ENCODE measurements around the gene RAD51B. TPM values are rescaled to one million over a fixed set of nuclear protein-coding genes. Genes with fewer than 3 reads are reported as not detected.

Gene RAD51B
- total and polyA plus RNA-seq, 9 of the 15 experiments (the other 6 are each of a cell fraction or from before 2014, with no cell fraction given), result 8.5 to 17.3 (median 11.3) TPM

DNA sequence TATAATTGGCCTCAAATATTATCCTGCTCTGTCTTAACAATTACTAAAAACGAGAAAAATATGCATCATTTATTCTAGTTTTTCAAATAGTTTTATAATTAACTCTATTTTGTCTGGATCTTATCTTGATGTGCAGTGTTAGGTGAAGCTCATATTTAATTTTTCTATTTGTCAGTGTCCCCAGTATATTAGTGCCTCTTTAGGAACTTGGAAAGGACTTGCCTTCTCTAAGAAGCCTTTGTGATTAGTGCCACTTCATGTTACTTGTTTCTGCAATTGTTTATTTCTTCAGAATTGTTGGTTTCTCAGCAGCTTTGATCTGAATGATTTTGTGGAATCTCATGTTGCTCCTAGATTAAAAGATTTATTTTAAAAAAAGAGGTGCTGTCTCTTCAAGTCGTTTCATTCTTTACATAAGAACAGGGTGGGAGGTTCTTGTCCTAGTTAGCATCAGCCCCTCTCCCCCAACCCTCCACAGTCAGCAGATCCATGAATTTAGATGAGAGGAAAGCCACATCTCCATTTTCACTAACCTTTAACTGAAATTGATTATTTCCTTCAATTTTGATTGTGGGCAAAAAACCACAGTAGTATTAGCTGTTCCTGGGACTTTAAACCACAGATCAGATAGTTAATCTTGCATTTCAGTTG is 434.4 kb downstream of the RAD51B start:
- H3K9me3 ChIP-seq (replicated peaks; ENCODE audit: control insufficient read depth, insufficient read depth, low read depth, low read length), result no peaks in the 10 kb centered on the region
- no peak for FAIRE-seq
- TF ChIP-seq, protein P1, sequence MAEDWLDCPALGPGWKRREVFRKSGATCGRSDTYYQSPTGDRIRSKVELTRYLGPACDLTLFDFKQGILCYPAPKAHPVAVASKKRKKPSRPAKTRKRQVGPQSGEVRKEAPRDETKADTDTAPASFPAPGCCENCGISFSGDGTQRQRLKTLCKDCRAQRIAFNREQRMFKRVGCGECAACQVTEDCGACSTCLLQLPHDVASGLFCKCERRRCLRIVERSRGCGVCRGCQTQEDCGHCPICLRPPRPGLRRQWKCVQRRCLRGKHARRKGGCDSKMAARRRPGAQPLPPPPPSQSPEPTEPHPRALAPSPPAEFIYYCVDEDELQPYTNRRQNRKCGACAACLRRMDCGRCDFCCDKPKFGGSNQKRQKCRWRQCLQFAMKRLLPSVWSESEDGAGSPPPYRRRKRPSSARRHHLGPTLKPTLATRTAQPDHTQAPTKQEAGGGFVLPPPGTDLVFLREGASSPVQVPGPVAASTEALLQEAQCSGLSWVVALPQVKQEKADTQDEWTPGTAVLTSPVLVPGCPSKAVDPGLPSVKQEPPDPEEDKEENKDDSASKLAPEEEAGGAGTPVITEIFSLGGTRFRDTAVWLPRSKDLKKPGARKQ (CRISPR knock-in tag; IDR thresholded peaks at IDR 0.05), result no peak
- no peak for TF ChIP-seq PTTG1 (tag; IDR thresholded peaks at IDR 0.05; ENCODE audit: low read depth)
- TF ChIP-seq ZZZ3 (IDR thresholded peaks at IDR 0.05), result no peak
- TF ChIP-seq ZNF584 (CRISPR knock-in tag; IDR thresholded peaks at IDR 0.05; ENCODE audit: low read depth), result no peak
- TF ChIP-seq LARP7 (IDR thresholded peaks at IDR 0.05), result no peak
- no peak for TF ChIP-seq RCOR1 (IDR thresholded peaks at IDR 0.05; ENCODE audit: borderline replicate concordance in 1 of 2, low read depth in 2 of 2, low read length in 2 of 2)
- no peak for TF ChIP-seq CCNT2 (IDR thresholded peaks at IDR 0.05; ENCODE audit: borderline replicate concordance, extremely low read depth, insufficient read length, low read depth, low read length)
- no peak for TF ChIP-seq POLR2B (IDR thresholded peaks at IDR 0.05; ENCODE audit: low read depth, partially characterized antibody)
- TF ChIP-seq NFXL1 (CRISPR knock-in tag; IDR thresholded peaks at IDR 0.05), result no peak
- TF ChIP-seq MYNN (IDR thresholded peaks at IDR 0.05), result no peak
- TF ChIP-seq MYNN (CRISPR knock-in tag; IDR thresholded peaks at IDR 0.05), result no peak
- TF ChIP-seq RAD51 (IDR thresholded peaks at IDR 0.05; ENCODE audit: borderline replicate concordance, low read depth), result no peak
- TF ChIP-seq, protein P2, sequence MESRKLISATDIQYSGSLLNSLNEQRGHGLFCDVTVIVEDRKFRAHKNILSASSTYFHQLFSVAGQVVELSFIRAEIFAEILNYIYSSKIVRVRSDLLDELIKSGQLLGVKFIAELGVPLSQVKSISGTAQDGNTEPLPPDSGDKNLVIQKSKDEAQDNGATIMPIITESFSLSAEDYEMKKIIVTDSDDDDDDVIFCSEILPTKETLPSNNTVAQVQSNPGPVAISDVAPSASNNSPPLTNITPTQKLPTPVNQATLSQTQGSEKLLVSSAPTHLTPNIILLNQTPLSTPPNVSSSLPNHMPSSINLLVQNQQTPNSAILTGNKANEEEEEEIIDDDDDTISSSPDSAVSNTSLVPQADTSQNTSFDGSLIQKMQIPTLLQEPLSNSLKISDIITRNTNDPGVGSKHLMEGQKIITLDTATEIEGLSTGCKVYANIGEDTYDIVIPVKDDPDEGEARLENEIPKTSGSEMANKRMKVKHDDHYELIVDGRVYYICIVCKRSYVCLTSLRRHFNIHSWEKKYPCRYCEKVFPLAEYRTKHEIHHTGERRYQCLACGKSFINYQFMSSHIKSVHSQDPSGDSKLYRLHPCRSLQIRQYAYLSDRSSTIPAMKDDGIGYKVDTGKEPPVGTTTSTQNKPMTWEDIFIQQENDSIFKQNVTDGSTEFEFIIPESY (CRISPR knock-in tag; IDR thresholded peaks at IDR 0.05), result no peak
- TF ChIP-seq, protein P3, sequence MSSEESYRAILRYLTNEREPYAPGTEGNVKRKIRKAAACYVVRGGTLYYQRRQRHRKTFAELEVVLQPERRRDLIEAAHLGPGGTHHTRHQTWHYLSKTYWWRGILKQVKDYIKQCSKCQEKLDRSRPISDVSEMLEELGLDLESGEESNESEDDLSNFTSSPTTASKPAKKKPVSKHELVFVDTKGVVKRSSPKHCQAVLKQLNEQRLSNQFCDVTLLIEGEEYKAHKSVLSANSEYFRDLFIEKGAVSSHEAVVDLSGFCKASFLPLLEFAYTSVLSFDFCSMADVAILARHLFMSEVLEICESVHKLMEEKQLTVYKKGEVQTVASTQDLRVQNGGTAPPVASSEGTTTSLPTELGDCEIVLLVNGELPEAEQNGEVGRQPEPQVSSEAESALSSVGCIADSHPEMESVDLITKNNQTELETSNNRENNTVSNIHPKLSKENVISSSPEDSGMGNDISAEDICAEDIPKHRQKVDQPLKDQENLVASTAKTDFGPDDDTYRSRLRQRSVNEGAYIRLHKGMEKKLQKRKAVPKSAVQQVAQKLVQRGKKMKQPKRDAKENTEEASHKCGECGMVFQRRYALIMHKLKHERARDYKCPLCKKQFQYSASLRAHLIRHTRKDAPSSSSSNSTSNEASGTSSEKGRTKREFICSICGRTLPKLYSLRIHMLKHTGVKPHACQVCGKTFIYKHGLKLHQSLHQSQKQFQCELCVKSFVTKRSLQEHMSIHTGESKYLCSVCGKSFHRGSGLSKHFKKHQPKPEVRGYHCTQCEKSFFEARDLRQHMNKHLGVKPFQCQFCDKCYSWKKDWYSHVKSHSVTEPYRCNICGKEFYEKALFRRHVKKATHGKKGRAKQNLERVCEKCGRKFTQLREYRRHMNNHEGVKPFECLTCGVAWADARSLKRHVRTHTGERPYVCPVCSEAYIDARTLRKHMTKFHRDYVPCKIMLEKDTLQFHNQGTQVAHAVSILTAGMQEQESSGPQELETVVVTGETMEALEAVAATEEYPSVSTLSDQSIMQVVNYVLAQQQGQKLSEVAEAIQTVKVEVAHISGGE (CRISPR knock-in tag; IDR thresholded peaks at IDR 0.05), result no peak
- TF ChIP-seq PHTF2 (CRISPR knock-in tag; IDR thresholded peaks at IDR 0.05), result no peak
- no peak for ATAC-seq
- 25% methylated on average over 2 of the region's 2 CpGs for WGBS (ENCODE audit: insufficient coverage, low coverage, missing lambda C conversion rate)
- ChIA-PET CTCF (ENCODE audit: low intra/inter-chr PET ratio) (no interaction called here), POLR2A (no interaction called here)
- H3K36me3 ChIP-seq (ENCODE audit: control insufficient read depth, insufficient read depth, low read length), result no peaks in the 10 kb centered on the region
- no peaks in the 10 kb centered on the region for H3K79me2 ChIP-seq (ENCODE audit: control insufficient read depth, insufficient read depth, low read length)
- in situ Hi-C loops (cut with MboI), result no loop called here
- H3K9me1 ChIP-seq (ENCODE audit: control insufficient read depth, insufficient read depth, low read length), result no peaks in the 10 kb centered on the region
- H3K9ac ChIP-seq (ENCODE audit: insufficient read depth in 1 of 2, low read depth in 2 of 2, low read length in 2 of 2), result no peak overlapping the region
- H3K4me3 ChIP-seq, result no peak overlapping the region
- no TSS peak for BruUV-seq (replicated peaks)
- no peak overlapping the region for H3K4me2 ChIP-seq (ENCODE audit: insufficient read depth, low read length)
- no peaks in the 10 kb centered on the region for H4K20me1 ChIP-seq (replicated peaks; ENCODE audit: control insufficient read depth, insufficient read depth, low read length)
- intact Hi-C loops (cut with micrococcal nuclease), result no loop called here
- H3K27ac ChIP-seq (ENCODE audit: extremely low read depth, low read depth, low read length), result no peak overlapping the region
- H3K4me1 ChIP-seq (replicated peaks in 1 of 2; ENCODE audit: control insufficient read depth in 2 of 2, insufficient read depth in 2 of 2, low read length in 2 of 2), result peaks cover 0 to 9% of the 10 kb centered on the region in 2 experiments; a peak in 2 of 5 replicates
- DNase-seq (ENCODE audit: extremely low read depth in 1 of 4, low spot score in 3 of 4), result no peak
- H3K27me3 ChIP-seq (ENCODE audit: control insufficient read depth in 2 of 2, insufficient read depth in 2 of 2, low read length in 2 of 2), result no peaks in the 10 kb centered on the region
- H2AFZ ChIP-seq (ENCODE audit: low read depth, low read length), result no peak overlapping the region

All from K562 (cell line).